ENCODE measurements around the gene BAD. TPM values are rescaled to one million over a fixed set of nuclear protein-coding genes. Genes with fewer than 3 reads are reported as not detected.
A peak's percentile ranks its signal among the peaks of the same experiment; 100 is the strongest.
"Not testable (repeated sequence)": the region's sequence is repeated elsewhere in the genome, so short reads cannot be mapped to it uniquely, and the experiment has no call there.

The BAD gene
- total RNA-seq, 1 experiment from 2014 or later = 67.4 TPM

DNA sequence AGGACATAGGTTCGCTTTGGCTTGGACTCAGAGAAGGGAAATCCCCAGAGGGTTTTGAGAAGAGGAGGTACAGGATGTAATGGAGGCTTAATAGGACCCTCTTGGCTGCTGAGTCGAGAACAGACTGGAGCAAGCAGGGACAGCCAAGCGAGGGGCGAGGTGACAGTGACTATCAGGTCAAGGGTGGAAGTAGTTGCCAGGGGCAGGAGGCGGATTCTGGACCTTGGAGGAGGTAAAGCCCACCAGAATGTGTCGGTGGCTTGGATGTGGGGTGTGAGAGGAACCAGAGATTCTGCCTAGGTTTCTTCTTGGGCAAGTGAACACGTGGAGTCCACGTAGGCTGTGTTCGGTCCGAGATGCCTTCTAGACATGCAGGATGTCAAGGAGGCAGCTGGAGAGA lies 28.5 kb upstream of the BAD start:
- intact Hi-C loops (cut with micrococcal nuclease) = no loop called here
- POLR2A ChIA-PET = interaction anchor here (0.6 to 1.4 kb wide), 5 partner anchors 14 to 41 kb away, joined by 3 to 5 read pairs (median 4); no protein-coding TSS in a partner anchor
- H3K27ac Mint-ChIP-seq (ENCODE audit: low read depth, unreplicated experiment) = peak overlapping the region; percentile 61
- peaks cover 73% of the 10 kb centered on the region for H3K36me3 Mint-ChIP-seq (ENCODE audit: insufficient read depth, unreplicated experiment)
- BruUV-seq (replicated peaks) = no TSS peak
- H3K4me3 Mint-ChIP-seq (ENCODE audit: unreplicated experiment) = no peak overlapping the region
- TF ChIP-seq CTCF (IDR thresholded peaks at IDR 0.05; ENCODE audit: unreplicated experiment) = no peak
- H3K9me3 Mint-ChIP-seq (ENCODE audit: unreplicated experiment) = no peaks in the 10 kb centered on the region
- peaks cover 15% of the 10 kb centered on the region for H3K4me1 Mint-ChIP-seq (ENCODE audit: insufficient read depth, unreplicated experiment)
- no peaks in the 10 kb centered on the region for H3K27me3 Mint-ChIP-seq (ENCODE audit: insufficient read depth, unreplicated experiment)
- CTCF ChIA-PET = interaction anchor here (0.7 to 10.2 kb wide), 5 partner anchors 9 to 109 kb away, joined by 3 to 148 read pairs (median 6); partner anchors contain the start of gene RPS6KA4
- DNase-seq (ENCODE audit: unreplicated experiment) = no peak

DNA sequence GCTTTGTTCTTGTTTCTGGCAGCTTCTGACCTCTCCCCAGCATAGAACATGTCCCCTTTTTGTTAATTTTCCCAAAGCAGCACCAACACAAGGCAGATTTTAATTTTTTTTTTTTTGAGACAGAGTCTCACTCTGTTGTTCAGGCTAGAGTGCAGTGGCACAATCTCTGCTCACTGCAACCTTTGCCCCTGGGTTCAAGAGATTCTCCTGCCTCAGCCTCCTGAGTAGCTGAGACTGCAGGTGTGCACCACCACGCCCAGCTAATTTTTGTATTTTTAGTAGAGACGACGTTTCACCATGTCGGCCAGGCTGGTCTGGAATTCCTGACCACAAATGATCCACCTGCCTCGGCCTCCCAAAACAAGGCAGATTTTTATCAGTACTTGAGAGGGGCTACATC lies 23.3 kb upstream of the BAD start:
- ChIA-PET POLR2A (interaction anchor here (0.8 to 3.0 kb wide), 3 partner anchors 9 to 48 kb away, joined by 3 to 32 read pairs (median 6); partner anchors contain the start of genes PRDX5 and TRMT112), CTCF (interaction anchor here (0.6 to 2.3 kb wide), 3 partner anchors 9 to 56 kb away, joined by 3 to 7 read pairs (median 6); partner anchors contain the start of gene TRMT112)
- peak overlapping the region; percentile 54 for H3K27ac Mint-ChIP-seq (ENCODE audit: low read depth, unreplicated experiment)
- DNase-seq (ENCODE audit: unreplicated experiment); BruUV-seq (replicated peaks); H3K9me3 Mint-ChIP-seq (ENCODE audit: unreplicated experiment); intact Hi-C loops (cut with micrococcal nuclease); H3K27me3 Mint-ChIP-seq (ENCODE audit: insufficient read depth, unreplicated experiment): not testable (repeated sequence)
- peaks cover 22% of the 10 kb centered on the region for H3K4me1 Mint-ChIP-seq (ENCODE audit: insufficient read depth, unreplicated experiment)
- H3K4me3 Mint-ChIP-seq (ENCODE audit: unreplicated experiment) = peak overlapping the region; percentile 42
- peaks cover 49% of the 10 kb centered on the region for H3K36me3 Mint-ChIP-seq (ENCODE audit: insufficient read depth, unreplicated experiment)

GRCh38 chr11:64306876-64307622 lies 22.6 kb upstream of the BAD start:
- Mint-ChIP-seq H3K27ac (ENCODE audit: low read depth, unreplicated experiment) (peak overlapping the region; percentile 96), H3K27me3 (ENCODE audit: insufficient read depth, unreplicated experiment) (no peaks in the 10 kb centered on the region), H3K36me3 (ENCODE audit: insufficient read depth, unreplicated experiment) (peaks cover 45% of the 10 kb centered on the region), H3K4me1 (ENCODE audit: insufficient read depth, unreplicated experiment) (peaks cover 18% of the 10 kb centered on the region), H3K9me3 (ENCODE audit: unreplicated experiment) (no peaks in the 10 kb centered on the region), H3K4me3 (ENCODE audit: unreplicated experiment) (peak overlapping the region; percentile 99)
- ChIA-PET POLR2A (interaction anchor here (0.7 to 3.6 kb wide), 6 partner anchors 10 to 81 kb away, joined by 3 to 32 read pairs (median 6); partner anchors contain the start of genes BAD, NUDT22, PRDX5 and TRMT112), CTCF (interaction anchor here (0.6 to 2.3 kb wide), 4 partner anchors 25 to 242 kb away, joined by 3 to 6 read pairs (median 4); no protein-coding TSS in a partner anchor)
- no TSS peak for BruUV-seq (replicated peaks)
- peak; percentile 34 for DNase-seq (ENCODE audit: unreplicated experiment)
- intact Hi-C loops (cut with micrococcal nuclease) = no loop called here
- no peak for TF ChIP-seq CTCF (IDR thresholded peaks at IDR 0.05; ENCODE audit: unreplicated experiment)

DNA sequence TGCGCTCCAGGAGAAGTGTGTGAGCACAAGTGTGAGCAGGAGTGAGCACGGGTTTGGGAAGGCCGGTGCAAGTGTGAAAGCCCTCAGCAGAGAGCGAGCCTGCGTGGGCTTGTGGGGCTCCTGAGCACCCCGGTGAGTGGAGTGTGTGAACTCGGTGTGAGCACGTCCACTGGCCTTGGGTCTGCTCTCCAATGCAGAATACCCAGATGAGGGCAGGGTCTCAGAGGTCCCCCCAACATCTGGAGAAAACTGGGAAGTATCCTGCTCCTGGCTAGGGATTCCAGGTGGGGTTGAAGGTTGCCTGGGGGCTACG lies 22.1 kb upstream of the BAD start:
- intact Hi-C loops (cut with micrococcal nuclease) = no loop called here
- peak overlapping the region; percentile 99 for H3K4me3 Mint-ChIP-seq (ENCODE audit: unreplicated experiment)
- H3K27ac Mint-ChIP-seq (ENCODE audit: low read depth, unreplicated experiment) = peak overlapping the region; percentile 96
- CTCF ChIA-PET = interaction anchor here (0.6 to 2.3 kb wide), 3 partner anchors 26 to 243 kb away, joined by 4 to 6 read pairs (median 5); no protein-coding TSS in a partner anchor
- DNase-seq (ENCODE audit: unreplicated experiment) = no peak
- POLR2A ChIA-PET = interaction anchor here (0.7 to 3.6 kb wide), 5 partner anchors 11 to 80 kb away, joined by 3 to 32 read pairs (median 6); partner anchors contain the start of genes BAD, NUDT22, PRDX5 and TRMT112
- BruUV-seq (replicated peaks) = TSS peak; percentile 32
- no peak for TF ChIP-seq CTCF (IDR thresholded peaks at IDR 0.05; ENCODE audit: unreplicated experiment)
- H3K36me3 Mint-ChIP-seq (ENCODE audit: insufficient read depth, unreplicated experiment) = peaks cover 44% of the 10 kb centered on the region
- H3K27me3 Mint-ChIP-seq (ENCODE audit: insufficient read depth, unreplicated experiment) = no peaks in the 10 kb centered on the region
- H3K4me1 Mint-ChIP-seq (ENCODE audit: insufficient read depth, unreplicated experiment) = peaks cover 18% of the 10 kb centered on the region
- H3K9me3 Mint-ChIP-seq (ENCODE audit: unreplicated experiment) = no peaks in the 10 kb centered on the region
